Activated naive CD8-positive, alpha-beta T cell treated with anti-CD3 and anti-CD28 coated beads for 36 hours (primary cell): ENCODE results near the gene HNF4A. TPM values are rescaled to one million over a fixed set of nuclear protein-coding genes. Genes with fewer than 3 reads are reported as not detected.
"Not testable (repeated sequence)": the region's sequence is repeated elsewhere in the genome, so short reads cannot be mapped to it uniquely, and the experiment has no call there.

Experiments
- DNase-seq: peaks from one replicate; pipeline ENCODE4 v3.0.0; 2021
- H3K27ac Mint-ChIP-seq: one replicate; pipeline ENCODE4 v1.8.0; 2022; ENCODE audit warnings: mild to moderate bottlenecking, moderate library complexity, mixed read lengths
- H3K27me3 Mint-ChIP-seq: one replicate; pipeline ENCODE4 v1.8.0; 2022; ENCODE audit warnings: mild to moderate bottlenecking, mixed read lengths
- H3K36me3 Mint-ChIP-seq: one replicate; pipeline ENCODE4 v1.8.0; 2021; ENCODE audit warnings: mild to moderate bottlenecking, mixed read lengths
- H3K4me1 Mint-ChIP-seq: one replicate; pipeline ENCODE4 v1.8.0; 2021; ENCODE audit warnings: mixed read lengths
- H3K4me3 Mint-ChIP-seq: one replicate; pipeline ENCODE4 v1.8.0; 2022; ENCODE audit warnings: mild to moderate bottlenecking, moderate library complexity, mixed read lengths
- H3K9me3 Mint-ChIP-seq: one replicate; pipeline ENCODE4 v1.8.0; 2022; ENCODE audit warnings: mixed read lengths
- total RNA-seq, 2 experiments: library from RNA; stranded (reverse); gene quantifications; one replicate each; pipeline ENCODE4 v1.2.3, GENCODE V29; 2021

The HNF4A gene
- total RNA-seq, 2 experiments from 2014 or later, result not detected

DNA sequence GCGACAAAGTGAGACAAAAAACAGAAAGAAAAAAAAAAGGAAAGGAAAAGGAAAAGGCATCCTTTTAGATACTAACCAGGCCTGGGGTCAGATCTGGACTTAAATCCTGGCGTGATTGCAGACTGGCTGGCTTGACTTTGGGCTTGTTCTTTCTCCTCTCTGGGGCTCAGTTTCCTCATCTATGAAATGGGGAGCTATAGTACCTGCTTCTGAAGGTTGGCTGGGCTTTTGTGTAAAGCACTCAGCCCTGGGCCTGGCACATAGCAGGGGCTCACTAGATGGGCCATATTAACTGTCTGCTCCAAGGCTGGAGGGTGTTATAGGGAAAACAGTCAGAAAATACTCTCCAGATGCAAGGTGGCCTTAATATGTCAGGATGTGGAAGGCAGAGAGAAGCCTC lies 19.8 kb upstream of the HNF4A start:
- Mint-ChIP-seq H3K4me3 (no peak overlapping the region), H3K4me1 (no peaks in the 10 kb centered on the region), H3K9me3 (no peaks in the 10 kb centered on the region), H3K36me3 (no peaks in the 10 kb centered on the region), H3K27ac (no peak overlapping the region), H3K27me3 (peaks cover 4% of the 10 kb centered on the region)
- no peak for DNase-seq

DNA sequence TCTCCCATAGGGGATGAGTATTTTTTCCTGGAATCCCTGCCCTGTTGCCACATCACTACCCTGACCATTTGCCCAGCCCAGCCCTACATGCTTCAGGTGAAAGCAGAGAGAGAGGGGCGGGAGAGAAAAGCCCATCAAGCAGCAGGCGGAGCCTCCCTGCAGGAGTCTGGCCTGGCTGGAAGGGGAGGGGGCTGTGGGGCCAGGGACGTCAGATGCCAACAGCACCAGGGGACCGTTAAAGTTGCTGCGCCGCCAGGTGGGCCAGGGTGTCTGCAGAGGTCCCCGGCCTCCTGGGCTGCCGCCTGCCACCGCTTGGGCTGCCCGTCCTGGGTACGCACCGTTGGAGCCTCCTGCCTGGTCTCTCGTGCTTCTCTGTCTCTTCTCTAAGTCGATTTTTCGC lies 19.4 kb upstream of the HNF4A start:
- Mint-ChIP-seq H3K27ac (no peak overlapping the region), H3K4me3 (no peak overlapping the region), H3K27me3 (peaks cover 4% of the 10 kb centered on the region), H3K36me3 (no peaks in the 10 kb centered on the region), H3K4me1 (no peaks in the 10 kb centered on the region), H3K9me3 (no peaks in the 10 kb centered on the region)
- DNase-seq, result no peak

DNA sequence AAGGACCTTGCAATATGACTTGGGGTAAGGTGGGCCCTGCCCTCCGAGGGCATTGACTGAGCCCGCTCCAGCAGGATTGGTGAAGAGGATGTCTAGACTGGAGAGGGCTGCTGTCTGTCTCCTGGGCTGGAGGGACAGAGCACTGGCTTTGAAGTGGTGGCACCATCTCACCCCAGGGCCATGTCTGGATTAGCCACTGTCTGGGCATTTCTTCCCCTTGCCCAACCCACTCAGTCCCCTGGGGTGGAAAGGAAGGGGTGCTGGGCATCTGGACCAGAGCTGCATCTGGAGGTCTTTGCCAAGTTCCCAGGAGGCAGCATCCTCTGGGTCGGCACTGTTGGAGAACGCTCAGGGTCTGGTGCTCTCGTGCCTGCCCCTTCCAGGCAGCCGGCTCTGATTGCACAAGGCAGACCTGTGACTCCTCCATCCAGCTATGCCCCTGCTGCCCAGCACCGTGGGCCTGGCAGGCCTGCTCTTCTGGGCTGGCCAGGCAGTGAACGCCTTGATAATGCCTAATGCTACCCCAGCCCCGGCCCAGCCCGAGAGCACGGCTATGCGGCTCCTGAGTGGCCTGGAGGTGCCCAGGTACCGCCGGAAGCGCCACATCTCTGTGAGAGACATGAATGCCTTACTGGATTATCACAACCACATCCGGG lies 18.6 kb upstream of the HNF4A start, which contains the start of gene R3HDML:
TSS of gene R3HDML (plus strand) at position 319 of the 656 bp plus-strand sequence. CDS start at position 434, 115 bp downstream.
- Mint-ChIP-seq H3K4me1 (no peaks in the 10 kb centered on the region), H3K4me3 (no peak within 1 kb of the TSS), H3K27ac (no peak within 1 kb of the TSS), H3K9me3 (no peaks in the 10 kb centered on the region), H3K27me3 (peaks cover 4% of the 10 kb centered on the region), H3K36me3 (no peaks in the 10 kb centered on the region)
- no peak for DNase-seq

DNA sequence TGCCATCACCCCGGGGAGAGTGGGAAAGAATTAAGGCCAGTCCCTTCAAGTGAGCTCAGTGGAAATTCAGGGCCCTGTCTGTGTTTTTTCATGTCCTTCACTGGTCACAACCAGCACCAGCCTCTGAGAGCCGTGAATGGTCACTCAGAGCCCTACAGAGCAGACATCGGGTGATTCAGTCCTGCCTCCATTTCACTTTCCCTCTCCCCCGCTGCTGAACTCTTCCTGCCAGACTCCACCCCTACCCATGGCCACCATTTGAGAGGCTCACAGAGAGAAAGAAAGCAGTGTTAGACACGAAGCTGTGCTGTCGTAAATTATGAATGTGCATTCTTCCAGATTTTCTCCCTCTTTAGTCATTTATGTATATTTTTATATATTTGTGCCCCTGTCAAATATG lies 13.3 kb upstream of the HNF4A start:
- no peak overlapping the region for H3K27ac Mint-ChIP-seq
- no peaks in the 10 kb centered on the region for H3K4me1 Mint-ChIP-seq
- H3K9me3 Mint-ChIP-seq, result no peaks in the 10 kb centered on the region
- H3K36me3 Mint-ChIP-seq, result no peaks in the 10 kb centered on the region
- H3K27me3 Mint-ChIP-seq, result no peaks in the 10 kb centered on the region
- H3K4me3 Mint-ChIP-seq, result no peak overlapping the region
- DNase-seq, result no peak

DNA sequence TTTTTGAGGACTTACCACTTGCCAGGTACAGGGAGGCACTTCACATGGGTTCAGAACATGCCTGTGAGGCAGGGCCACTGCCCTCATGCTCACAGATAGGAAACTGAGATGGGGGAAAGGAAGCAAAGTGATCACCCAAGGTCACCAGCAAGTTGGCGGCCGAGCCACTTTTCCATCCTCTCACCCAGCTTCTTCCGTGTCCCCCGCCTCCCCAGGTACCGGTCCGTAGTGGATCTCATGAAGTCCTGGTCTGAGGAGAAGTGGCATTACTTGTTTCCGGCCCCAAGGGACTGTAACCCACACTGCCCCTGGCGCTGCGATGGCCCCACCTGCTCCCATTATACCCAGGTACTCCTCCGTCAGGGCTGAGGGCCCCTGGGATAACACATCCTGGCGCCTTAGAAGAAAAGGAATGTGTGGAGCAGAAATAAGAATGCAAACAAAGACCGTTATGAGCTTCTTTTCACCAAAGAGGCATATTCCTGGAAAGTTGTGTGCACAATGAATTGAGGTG lies 12.3 kb upstream of the HNF4A start:
- no peak overlapping the region for H3K27ac Mint-ChIP-seq
- no peak overlapping the region for H3K4me3 Mint-ChIP-seq
- H3K4me1 Mint-ChIP-seq, result no peaks in the 10 kb centered on the region
- H3K36me3 Mint-ChIP-seq, result no peaks in the 10 kb centered on the region
- DNase-seq, result no peak
- H3K27me3 Mint-ChIP-seq, result no peaks in the 10 kb centered on the region
- H3K9me3 Mint-ChIP-seq, result no peaks in the 10 kb centered on the region

DNA sequence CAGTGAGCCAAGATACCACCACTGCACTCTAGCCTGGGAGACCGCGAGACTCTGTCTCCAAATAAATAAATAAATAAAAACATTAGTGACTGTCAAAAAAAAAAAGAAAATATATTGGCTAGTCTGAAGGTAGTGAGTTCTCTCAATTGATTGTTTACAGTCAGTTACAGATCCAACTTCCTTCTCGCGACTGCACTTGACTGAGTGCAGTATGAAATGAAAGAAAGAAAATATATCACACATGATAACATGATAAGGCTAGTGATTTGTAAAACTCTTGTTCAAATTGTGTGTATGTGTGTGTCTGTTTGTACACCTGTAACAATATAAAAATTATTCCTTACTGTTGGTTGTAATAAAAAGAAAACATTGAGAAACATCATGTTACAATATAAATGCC lies 10.8 kb upstream of the HNF4A start:
- Mint-ChIP-seq H3K4me1 (no peaks in the 10 kb centered on the region), H3K27ac (no peak overlapping the region), H3K4me3 (no peak overlapping the region), H3K27me3 (no peaks in the 10 kb centered on the region), H3K36me3 (no peaks in the 10 kb centered on the region), H3K9me3 (no peaks in the 10 kb centered on the region)
- no peak for DNase-seq

DNA sequence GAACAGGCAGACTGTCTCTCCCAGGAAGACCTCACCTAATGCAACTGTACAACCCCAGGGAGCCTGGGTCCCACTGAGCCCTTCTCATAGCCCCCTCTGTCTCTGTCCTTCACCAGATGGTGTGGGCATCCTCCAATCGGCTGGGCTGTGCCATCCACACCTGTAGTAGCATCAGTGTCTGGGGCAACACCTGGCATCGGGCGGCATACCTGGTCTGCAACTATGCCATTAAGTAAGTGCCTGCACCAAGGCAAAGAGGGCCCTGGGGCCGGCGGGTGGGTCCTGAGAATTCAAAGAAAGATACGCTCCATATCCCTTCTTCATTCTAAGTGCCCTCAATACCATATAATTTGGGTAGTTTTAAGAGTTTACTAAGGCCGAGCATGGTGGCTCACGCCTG lies 10.4 kb upstream of the HNF4A start:
- no peak overlapping the region for H3K27ac Mint-ChIP-seq

DNA sequence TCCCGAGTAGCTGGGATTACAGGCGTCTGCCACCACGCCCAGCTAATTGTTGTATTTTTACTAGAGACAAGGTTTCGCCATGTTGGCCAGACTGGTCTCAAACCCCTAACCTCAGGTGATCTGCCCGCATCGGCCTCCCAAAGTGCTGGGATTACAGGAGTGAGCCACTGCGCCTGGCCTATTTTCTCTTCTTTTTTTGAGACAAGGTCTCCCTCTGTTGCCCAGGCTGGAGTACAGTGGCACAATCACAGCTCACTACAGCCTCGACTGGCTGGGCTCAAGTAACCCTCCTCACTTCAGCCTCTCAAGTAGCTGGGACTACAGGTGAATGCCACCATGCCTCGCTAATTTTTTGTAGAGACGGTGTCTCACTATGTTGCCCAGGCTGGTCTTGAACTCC lies 9.6 kb upstream of the HNF4A start:
- H3K27me3 Mint-ChIP-seq, H3K9me3 Mint-ChIP-seq, H3K4me3 Mint-ChIP-seq, DNase-seq, H3K27ac Mint-ChIP-seq, H3K4me1 Mint-ChIP-seq, H3K36me3 Mint-ChIP-seq: not testable (repeated sequence)

More for the DNA sequence above, 10.4 kb upstream of the HNF4A start:
- no peak for DNase-seq
- Mint-ChIP-seq H3K27me3 (no peaks in the 10 kb centered on the region), H3K36me3 (no peaks in the 10 kb centered on the region), H3K9me3 (no peaks in the 10 kb centered on the region), H3K4me3 (no peak overlapping the region), H3K4me1 (no peaks in the 10 kb centered on the region)

DNA sequence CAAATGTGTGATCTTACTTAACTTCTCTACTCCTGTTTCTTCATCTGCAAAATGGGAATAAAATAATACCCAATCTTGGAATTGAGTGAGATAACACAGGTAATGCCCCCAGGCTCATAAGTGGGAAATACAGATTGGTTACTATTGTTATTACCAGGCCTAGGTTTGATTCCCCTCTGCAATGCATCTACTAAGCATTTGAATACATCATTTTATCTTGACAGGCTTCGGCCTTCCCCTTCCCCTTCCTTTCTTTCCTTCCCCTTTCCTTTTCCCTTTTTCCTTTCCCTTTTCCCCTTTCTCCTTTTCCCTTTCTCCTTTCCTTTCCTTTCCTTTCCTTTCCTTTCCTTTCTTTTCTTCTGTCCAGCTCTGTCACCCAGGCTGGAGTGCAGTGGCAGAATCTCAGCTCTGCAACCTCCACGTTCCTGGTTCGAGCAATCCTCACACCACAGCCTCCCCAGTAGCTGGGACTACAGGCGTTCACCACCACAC lies 7.3 kb upstream of the HNF4A start:
- no peaks in the 10 kb centered on the region for H3K9me3 Mint-ChIP-seq
- no peak for DNase-seq
- H3K4me3 Mint-ChIP-seq, result no peak overlapping the region
- no peaks in the 10 kb centered on the region for H3K4me1 Mint-ChIP-seq
- no peaks in the 10 kb centered on the region for H3K27me3 Mint-ChIP-seq
- no peak overlapping the region for H3K27ac Mint-ChIP-seq
- H3K36me3 Mint-ChIP-seq, result no peaks in the 10 kb centered on the region

DNA sequence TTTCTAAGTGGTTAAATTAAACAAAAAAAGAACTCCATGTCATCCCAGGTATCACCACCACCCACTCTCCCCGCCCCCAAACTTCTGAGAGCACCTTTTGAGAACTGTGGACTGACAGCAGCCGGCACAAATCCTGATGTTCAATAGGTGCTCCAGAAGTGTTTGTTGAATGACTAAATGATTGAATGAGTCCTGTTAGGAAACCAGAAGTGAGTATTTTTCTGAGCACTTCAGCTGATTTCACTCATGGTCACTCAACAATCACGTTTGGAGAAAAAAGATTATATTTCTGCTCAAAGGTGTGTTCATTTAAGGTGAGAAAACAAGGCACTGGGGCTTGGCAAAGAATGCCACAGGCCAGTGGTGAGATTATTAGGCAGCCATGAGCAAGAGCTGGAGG lies 6.2 kb upstream of the HNF4A start:
- no peak overlapping the region for H3K4me3 Mint-ChIP-seq
- H3K9me3 Mint-ChIP-seq, result no peaks in the 10 kb centered on the region
- H3K27ac Mint-ChIP-seq, result no peak overlapping the region
- DNase-seq, result no peak
- no peaks in the 10 kb centered on the region for H3K27me3 Mint-ChIP-seq
- no peaks in the 10 kb centered on the region for H3K4me1 Mint-ChIP-seq
- no peaks in the 10 kb centered on the region for H3K36me3 Mint-ChIP-seq

DNA sequence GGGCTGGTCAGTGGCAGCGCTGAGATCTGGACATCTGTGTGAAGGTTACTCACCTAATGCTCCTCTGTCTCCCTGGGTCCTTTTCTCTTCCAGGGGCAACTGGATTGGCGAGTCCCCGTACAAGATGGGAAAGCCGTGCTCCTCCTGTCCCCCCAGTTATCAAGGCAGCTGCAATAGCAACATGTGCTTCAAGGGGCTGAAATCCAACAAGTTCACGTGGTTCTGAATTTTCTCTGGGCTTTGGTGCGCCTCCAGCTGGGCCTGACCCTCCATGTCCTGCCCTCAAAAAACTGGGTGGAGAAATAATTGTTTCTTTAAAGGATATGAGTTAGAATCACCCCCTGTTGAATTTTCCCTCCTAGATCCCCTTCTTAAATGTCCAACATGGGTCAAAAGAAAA lies 4.9 kb upstream of the HNF4A start:
- H3K27me3 Mint-ChIP-seq, result no peaks in the 10 kb centered on the region
- H3K27ac Mint-ChIP-seq, result no peak overlapping the region
- H3K4me1 Mint-ChIP-seq, result no peaks in the 10 kb centered on the region
- H3K36me3 Mint-ChIP-seq, result no peaks in the 10 kb centered on the region
- DNase-seq, result no peak
- no peak overlapping the region for H3K4me3 Mint-ChIP-seq
- no peaks in the 10 kb centered on the region for H3K9me3 Mint-ChIP-seq

DNA sequence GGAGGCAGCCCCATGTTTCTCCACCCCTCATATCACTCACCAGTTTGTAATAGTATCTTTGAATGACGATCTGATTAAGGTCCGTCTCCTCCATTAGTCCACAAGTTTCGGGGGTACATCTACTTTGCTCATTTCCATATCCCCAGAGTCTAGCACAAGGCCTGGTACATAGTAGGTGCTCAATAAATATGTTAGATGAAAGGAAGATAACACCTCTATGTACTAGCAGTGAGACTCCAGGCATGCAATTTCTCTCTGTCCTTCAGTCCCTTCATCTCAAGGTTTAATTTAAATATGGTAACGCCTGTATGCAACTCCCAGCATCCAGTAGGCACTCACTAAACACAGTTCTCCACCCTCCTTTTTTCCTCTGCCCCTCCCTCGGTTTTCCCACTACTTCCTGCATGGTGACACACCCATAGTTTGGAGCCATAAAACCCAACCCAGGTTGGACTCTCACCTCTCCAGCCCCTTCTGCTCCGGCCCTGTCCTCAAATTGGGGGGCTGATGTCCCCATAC lies 461 bp upstream of the HNF4A start:
- no peaks in the 10 kb centered on the region for H3K36me3 Mint-ChIP-seq
- H3K27me3 Mint-ChIP-seq, result no peaks in the 10 kb centered on the region

DNA sequence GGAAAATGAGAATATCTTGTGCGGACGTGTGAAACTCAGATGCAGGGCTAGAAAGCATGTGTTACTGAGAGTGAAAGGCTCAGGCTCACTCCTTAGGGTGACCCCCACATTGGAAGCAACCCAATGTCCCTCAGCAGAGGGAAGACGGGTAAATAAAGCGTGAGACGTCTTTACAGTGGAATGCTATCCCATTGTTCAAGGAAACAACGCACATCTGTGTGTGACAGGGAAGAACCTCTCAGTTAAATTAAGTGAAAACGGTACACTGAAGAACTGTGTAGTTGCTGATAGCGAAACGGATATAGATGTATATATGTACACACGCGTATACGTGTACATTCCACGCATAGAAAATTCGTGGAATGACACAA lies 839 bp downstream of the HNF4A start:
- H3K4me3 Mint-ChIP-seq, result no peak overlapping the region

More for the DNA sequence above, 461 bp upstream of the HNF4A start:
- Mint-ChIP-seq H3K4me1 (no peaks in the 10 kb centered on the region), H3K9me3 (no peaks in the 10 kb centered on the region), H3K27ac (no peak overlapping the region), H3K4me3 (no peak overlapping the region)
- no peak for DNase-seq

DNA sequence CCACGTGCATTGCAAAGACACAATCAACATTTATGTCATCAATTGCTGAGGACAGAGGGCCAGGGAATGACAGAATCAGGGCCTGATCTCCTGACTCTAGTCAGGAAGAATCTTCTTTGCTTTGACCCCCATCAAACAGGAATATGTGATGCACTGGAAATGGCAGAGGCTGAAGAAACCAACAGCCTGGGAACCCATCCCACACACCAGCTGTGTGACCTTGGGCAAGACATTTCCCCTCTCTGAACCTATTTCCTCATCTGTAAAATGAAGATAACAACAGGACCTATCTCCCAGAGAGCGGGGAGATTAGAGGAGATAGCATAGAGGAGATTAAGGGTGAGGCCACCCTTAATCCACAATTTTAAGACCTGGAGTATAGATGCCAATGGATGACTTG lies 1.5 kb downstream of the HNF4A start:
- no peaks in the 10 kb centered on the region for H3K4me1 Mint-ChIP-seq
- H3K9me3 Mint-ChIP-seq, result no peaks in the 10 kb centered on the region

More for the DNA sequence above, 839 bp downstream of the HNF4A start:
- DNase-seq, result no peak
- H3K9me3 Mint-ChIP-seq, result no peaks in the 10 kb centered on the region
- H3K27ac Mint-ChIP-seq, result peak overlapping the region; percentile 17
- H3K27me3 Mint-ChIP-seq, result no peaks in the 10 kb centered on the region
- H3K4me1 Mint-ChIP-seq, result no peaks in the 10 kb centered on the region
- no peaks in the 10 kb centered on the region for H3K36me3 Mint-ChIP-seq

DNA sequence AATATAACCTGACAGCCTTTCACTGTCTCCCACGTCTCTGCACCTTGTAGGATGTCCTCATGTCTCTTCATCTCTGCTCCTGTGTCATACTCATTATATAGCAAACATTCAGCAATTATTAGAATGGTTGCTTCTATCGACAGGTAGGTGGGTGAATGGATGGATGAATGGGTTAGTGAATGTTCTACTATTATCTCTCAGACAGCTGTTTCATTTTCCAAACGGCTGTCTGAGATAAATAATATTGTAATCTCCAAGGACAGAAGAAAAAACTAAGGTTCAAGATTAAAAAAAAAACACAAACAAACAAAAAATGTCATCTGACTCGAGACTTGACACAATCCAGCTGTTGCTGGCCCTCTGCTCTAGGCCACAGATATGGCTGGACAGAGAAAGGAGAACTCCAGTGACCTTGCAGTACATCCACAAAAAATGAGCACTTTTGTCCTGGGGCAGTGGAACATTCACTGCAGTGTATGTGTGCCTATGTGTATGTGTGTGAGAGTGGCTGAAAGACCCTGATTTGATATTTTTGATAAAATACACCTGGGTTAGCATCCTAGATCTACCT lies 2.1 kb downstream of the HNF4A start:
- DNase-seq, result no peak
- Mint-ChIP-seq H3K9me3 (no peaks in the 10 kb centered on the region), H3K27ac (no peak overlapping the region), H3K27me3 (no peaks in the 10 kb centered on the region), H3K36me3 (no peaks in the 10 kb centered on the region), H3K4me1 (no peaks in the 10 kb centered on the region), H3K4me3 (no peak overlapping the region)

More for the DNA sequence above, 1.5 kb downstream of the HNF4A start:
- H3K36me3 Mint-ChIP-seq, result no peaks in the 10 kb centered on the region
- H3K27ac Mint-ChIP-seq, result no peak overlapping the region
- no peaks in the 10 kb centered on the region for H3K27me3 Mint-ChIP-seq
- no peak overlapping the region for H3K4me3 Mint-ChIP-seq
- no peak for DNase-seq

DNA sequence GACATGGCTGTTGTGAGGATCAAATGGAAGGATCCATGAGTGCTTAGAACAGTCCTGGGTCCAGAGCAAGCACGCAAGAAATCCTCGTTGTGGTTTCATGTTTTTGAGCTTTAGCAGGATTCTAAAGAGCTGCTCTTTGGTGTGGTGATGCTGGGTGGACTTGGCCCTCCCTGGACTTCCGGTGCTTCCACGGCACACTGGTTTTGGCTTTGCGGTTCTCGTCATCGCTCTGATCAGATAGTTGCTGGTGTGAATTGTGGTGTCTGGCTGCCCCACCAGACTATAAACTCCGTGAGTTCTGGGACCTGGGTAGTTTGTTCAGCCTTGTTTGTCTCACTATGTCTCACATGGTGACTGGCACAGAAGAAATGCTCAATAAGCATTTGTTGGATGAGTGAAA lies 3.3 kb downstream of the HNF4A start:
- no peak overlapping the region for H3K27ac Mint-ChIP-seq
- no peaks in the 10 kb centered on the region for H3K27me3 Mint-ChIP-seq
- no peaks in the 10 kb centered on the region for H3K4me1 Mint-ChIP-seq
- H3K4me3 Mint-ChIP-seq, result no peak overlapping the region
- no peaks in the 10 kb centered on the region for H3K9me3 Mint-ChIP-seq
- no peaks in the 10 kb centered on the region for H3K36me3 Mint-ChIP-seq
- DNase-seq, result no peak
